IPS-11a (cell line): ENCODE data around the gene FBXO21.
"Not testable (repeated sequence)": the region's sequence is repeated elsewhere in the genome, so short reads cannot be mapped to it uniquely, and the experiment has no call there.

Experiments used
- H3K4me3 ChIP-seq: one replicate; pipeline ENCODE4 v1.5.1; 2013; ENCODE audit warnings: low read depth, low read length, control low read depth

FBXO21 gene

GRCh38 chr12:117111821-117112595, 78.3 kb downstream of the FBXO21 start:
- no peak overlapping the region for H3K4me3 ChIP-seq

GRCh38 chr12:117111386-117111785, 78.9 kb downstream of the FBXO21 start:
- no peak overlapping the region for H3K4me3 ChIP-seq

GRCh38 chr12:117109943-117110635, 80.2 kb downstream of the FBXO21 start:
- H3K4me3 ChIP-seq: no peak overlapping the region

DNA sequence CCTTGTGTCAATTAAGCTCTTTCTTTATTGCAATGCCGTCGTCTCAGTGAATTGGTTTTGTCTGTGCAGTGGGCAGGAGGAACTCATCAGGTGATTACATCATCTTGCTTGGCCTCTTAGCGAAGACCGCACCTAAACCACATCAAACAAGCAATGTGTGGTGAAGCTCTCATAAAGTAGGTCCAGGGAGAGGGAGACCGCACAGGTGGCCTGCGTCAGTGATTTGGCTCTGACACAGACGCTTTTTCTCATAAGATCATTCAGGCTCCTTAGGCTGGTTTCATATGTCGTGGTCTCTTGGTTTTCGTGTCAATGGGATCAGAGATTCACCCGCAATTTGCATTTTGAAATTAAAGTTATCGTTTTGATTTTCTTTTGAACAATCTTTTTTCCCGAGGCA, 84.4 kb downstream of the FBXO21 start:
- H3K4me3 ChIP-seq: no peak overlapping the region

GRCh38 chr12:117104003-117104402, 86.3 kb downstream of the FBXO21 start:
- H3K4me3 ChIP-seq: not testable (repeated sequence)

GRCh38 chr12:117102800-117103181, 87.5 kb downstream of the FBXO21 start:
- H3K4me3 ChIP-seq: no peak overlapping the region

GRCh38 chr12:117101953-117102799, 88.1 kb downstream of the FBXO21 start:
- no peak overlapping the region for H3K4me3 ChIP-seq

GRCh38 chr12:117100851-117101673, 89.2 kb downstream of the FBXO21 start:
- H3K4me3 ChIP-seq: no peak overlapping the region

DNA sequence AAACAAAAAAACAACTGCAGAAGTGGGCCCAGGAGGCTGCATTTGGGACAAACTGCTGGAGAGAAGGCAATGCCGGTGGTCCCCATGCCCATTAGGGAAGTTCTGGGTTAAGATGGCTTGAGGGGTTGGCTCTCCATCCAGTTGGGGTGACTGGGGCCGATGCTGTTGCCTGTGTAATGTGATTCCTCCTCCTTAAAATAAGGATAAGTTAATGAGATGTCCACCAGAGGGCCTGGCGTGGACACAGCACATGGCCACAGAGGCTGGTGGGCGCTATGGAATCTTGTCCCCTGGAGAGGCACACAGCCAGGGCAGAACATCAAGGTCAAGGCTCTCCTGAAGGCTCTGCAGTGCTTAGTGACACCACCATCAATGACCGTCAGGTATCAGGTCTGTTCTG, 90.0 kb downstream of the FBXO21 start:
- H3K4me3 ChIP-seq: no peak overlapping the region

- H3K4me3 ChIP-seq: peak overlapping the region; percentile 69
These were observed 91.7 kb downstream of the FBXO21 start for GRCh38 chr12:117098361-117099217.

DNA sequence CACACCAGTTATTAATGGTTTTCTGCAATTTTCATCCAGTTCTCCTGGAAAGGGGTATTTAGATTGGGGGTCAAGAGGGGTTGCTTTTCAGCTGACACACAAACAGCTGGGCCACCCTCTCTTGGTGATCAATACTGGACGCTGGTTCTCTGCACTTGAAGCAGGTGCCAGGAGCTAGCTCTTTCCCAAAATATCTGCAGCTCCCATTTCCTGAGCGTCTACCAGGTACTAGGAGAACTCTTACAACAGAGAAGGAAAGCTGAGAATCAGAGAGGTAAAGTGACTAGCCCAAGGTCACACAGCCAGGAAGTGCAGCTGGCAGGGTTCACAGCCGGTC, 92.3 kb downstream of the FBXO21 start:
- peak overlapping the region; percentile 69 for H3K4me3 ChIP-seq

DNA sequence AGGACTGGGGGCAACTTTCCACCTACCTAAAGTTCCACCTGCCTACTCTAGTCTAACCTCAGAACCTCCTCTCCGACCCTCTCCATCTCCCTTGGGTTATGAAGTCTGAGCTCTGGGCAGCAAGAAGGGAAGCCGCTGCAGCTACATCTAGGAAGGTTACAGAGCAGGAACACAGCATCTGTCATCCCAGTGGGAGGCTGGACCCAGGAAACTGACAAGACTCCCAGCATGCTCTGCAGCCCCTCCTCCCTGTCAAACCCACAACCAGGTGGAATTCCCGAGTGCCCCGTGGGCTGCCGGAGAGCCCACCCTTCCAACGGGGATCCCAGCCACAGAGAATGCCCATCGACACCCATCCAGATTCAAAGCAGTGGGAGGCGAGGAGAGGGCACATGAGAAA, 93.1 kb downstream of the FBXO21 start:
- no peak overlapping the region for H3K4me3 ChIP-seq

GRCh38 chr12:117096501-117097042, 93.7 kb downstream of the FBXO21 start:
- no peak overlapping the region for H3K4me3 ChIP-seq

DNA sequence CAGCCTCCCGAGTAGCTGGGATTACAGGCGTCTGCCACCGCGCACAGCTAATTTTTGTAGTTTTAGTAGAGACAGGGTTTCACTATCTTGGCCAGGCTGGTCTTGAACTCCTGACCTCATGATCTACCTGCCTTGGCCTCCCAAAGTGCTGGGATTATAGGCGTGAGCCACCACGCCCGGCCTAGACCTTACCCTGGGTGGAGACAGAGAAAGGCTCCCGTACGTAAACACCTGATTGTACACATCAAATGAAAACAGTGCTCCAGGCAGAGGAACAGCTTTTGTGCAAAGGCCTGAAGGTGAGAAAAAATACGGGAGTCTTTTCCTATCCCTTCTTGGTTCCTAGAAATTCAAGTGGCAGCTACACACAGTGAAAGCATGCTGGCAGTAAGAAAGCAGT, 95.1 kb downstream of the FBXO21 start:
- not testable (repeated sequence) for H3K4me3 ChIP-seq

DNA sequence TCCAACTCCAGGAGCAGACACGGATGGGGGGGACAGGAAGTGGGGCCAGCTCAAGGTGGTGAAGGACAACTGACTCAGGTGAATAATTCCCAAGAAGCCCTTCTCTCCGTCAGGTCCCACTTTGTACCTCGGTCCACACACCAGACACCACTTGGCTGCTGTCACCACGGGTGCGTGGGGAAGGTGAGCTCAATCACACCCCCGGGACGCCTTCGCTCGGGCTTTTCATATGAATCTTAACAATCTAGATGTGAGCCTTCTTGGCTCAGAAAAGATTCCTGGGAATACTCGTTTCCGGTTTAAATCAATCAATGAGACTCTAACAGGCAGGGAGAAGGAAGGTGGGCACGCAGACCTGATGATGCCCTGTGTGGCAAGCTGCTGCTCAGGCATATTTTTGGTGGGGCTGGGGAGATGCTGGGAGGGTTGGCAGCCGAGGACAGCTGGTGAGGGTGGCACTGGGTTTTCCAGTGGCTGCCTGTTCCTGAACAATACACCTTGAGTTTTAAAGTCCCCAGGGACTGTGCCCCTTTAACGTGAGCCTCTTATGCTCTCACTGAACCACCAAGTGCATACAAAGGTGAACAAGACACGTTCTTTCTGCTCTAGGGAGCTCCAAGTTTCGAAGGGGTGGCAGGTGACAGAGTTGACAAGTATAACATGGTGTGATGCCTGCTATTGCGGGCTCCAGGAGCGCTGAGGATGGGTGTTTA, 96.2 kb downstream of the FBXO21 start:
- H3K4me3 ChIP-seq: no peak overlapping the region

GRCh38 chr12:117093431-117093830, 96.8 kb downstream of the FBXO21 start:
- H3K4me3 ChIP-seq: no peak overlapping the region

- H3K4me3 ChIP-seq: no peak overlapping the region
These were observed 97.4 kb downstream of the FBXO21 start for GRCh38 chr12:117092886-117093285.

- no peak overlapping the region for H3K4me3 ChIP-seq
These were observed 97.8 kb downstream of the FBXO21 start for GRCh38 chr12:117092511-117092780.
